NCI-H2227 (cell line): Measurements from ENCODE around the gene DEPP1.

Experiments used
- DNase-seq: peaks from one replicate; lab custom pipeline; 2025; ENCODE audit not compliant: unreplicated experiment; lab: John Stamatoyannopoulos, UW

DEPP1 gene

DNA sequence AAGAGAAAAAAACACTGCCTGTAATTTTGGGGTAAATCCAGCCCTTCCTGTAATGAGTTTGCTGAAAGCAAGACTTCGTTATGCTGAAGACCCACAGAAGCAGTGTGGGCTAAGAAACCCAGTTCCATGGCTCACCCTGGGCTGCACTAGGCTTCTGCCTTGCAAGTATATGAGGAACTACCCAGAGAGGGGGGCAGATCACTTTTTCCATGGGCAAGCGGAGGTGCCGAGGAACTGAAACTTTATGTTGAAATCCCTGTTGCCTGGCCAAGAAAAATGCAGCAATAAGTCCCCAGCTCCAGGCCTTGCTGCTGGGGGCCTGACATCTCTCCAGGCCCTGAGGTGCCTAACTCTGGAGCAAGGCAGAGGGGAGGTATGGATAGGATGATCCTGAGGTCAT lies 10.5 kb downstream of the DEPP1 start:
- no peak for DNase-seq

DNA sequence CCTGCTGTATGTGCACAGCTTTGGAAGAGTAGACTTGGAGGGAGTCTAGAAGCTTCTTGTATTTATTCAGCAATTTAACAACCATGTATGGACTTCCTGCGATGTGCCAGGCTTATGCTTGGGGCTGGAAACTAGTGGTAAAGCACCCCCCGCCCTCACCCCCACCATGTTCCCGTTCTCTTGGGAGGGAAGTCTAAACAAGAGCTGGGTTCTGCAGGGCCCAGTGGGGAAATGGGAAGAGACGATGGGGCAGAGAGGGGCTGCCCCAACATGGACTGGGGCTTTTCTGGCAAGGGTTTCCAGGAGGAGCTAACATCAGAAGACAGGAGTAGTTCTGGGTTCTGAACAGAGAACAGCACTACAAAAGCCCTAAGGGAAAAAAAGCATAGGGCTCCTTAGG lies 11.0 kb downstream of the DEPP1 start:
- DNase-seq = no peak

GRCh38 chr10:44966816-44967509 lies 11.6 kb downstream of the DEPP1 start:
- no peak for DNase-seq

GRCh38 chr10:44966129-44966815 lies 12.3 kb downstream of the DEPP1 start:
- no peak for DNase-seq

GRCh38 chr10:44965651-44966097 lies 12.9 kb downstream of the DEPP1 start:
- no peak for DNase-seq

GRCh38 chr10:44965104-44965503 lies 13.5 kb downstream of the DEPP1 start:
- DNase-seq = no peak

DNA sequence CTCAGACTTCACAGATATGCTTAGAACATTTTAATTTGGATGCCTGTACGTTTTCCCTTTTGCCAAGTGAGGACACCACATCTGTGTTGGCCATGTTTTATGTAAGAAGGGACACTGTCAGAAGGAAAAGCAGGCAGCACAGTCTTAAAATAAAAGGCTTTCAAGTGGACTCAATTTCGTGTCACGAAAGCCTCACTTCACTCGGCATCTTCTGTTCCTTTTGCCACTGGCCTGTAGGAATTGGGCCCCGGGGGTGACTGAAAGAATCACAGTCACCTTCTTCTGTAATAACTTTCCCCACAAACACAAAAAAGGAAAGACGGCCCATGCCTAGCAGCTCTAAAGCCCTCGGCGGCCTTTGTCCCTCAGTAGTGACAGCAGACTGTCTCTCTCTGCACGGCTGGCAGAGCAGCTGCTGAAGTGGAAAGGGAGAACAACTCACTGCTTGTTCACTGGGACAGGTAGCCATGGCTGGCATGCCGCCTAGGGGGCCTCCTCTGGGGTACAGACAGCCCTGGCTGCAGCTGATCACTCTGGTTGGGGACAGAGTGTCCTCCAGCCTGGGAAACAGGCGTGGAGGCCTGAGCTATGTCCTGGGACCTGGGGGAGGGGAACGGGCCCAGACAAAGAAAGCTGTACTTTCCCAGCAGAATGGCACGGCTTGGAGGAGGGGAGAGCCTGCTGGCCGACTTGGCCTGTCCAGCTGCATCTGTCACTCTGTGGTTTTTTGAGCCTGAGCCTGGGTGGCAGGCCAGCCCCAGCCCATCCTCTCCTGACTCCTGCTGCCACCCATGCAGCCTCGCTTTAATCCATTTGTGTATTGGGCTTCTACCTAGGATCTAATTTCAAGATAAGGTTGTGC lies 14.6 kb downstream of the DEPP1 start:
- DNase-seq = no peak

DNA sequence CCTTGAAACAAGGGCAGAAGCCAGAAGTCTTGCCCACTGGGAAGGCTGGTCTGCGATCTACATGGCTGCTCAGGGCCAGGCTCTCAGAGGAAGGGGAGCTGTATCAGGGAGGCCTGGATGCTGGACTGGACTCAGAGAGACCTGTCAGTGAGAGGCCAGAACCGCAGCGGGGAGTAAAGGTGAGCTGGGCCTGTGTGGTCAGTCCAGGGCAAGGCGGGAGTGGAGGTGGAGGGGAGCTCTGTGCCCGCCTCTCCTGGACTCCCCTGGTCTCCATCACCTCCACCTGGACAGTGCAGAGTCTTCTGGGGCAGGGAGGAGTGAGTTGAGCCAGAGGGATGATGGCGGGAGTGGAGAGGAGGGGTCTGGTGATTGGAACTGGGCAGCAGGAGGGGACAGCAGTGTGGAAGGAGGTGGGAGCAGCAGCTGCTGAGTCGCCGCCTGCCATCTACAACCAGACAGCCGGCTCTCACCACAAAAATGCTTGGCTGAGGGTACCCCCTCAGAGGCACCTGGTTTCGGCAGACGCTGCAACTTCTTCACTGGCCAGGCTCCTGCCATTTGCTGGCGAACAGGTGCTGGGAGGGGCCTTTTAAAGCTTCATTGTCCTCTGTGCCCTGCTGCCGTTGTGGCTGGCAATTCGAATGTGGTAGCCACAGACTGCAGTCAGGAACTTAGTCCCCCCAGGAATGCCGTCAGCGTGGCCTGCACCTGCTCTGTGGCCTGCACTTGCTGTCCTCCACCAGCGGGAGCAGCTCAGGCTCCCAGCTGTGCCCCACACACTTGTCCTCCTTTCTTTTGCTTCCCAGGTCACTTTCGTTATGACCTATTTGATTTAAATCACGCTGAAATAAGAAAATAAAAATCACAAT lies 15.5 kb downstream of the DEPP1 start:
- DNase-seq = no peak

- no peak for DNase-seq
Measured at GRCh38 chr10:44961931-44962750, 16.5 kb downstream of the DEPP1 start.

- no peak for DNase-seq
Measured at GRCh38 chr10:44961230-44961571, 17.4 kb downstream of the DEPP1 start.

GRCh38 chr10:44960482-44961229 lies 18.0 kb downstream of the DEPP1 start:
- DNase-seq = no peak

- no peak for DNase-seq
Measured at GRCh38 chr10:44960088-44960460, 18.5 kb downstream of the DEPP1 start.

- DNase-seq = peak; percentile 82
Measured at GRCh38 chr10:44959247-44960087, 19.1 kb downstream of the DEPP1 start, which contains the start of gene RASSF4. Gene RASSF4 (plus strand): TSS chr10:44959802. CDS start chr10:44970203, 10,401 bp downstream.

GRCh38 chr10:44958898-44959246 lies 19.7 kb downstream of the DEPP1 start:
- no peak for DNase-seq

DNA sequence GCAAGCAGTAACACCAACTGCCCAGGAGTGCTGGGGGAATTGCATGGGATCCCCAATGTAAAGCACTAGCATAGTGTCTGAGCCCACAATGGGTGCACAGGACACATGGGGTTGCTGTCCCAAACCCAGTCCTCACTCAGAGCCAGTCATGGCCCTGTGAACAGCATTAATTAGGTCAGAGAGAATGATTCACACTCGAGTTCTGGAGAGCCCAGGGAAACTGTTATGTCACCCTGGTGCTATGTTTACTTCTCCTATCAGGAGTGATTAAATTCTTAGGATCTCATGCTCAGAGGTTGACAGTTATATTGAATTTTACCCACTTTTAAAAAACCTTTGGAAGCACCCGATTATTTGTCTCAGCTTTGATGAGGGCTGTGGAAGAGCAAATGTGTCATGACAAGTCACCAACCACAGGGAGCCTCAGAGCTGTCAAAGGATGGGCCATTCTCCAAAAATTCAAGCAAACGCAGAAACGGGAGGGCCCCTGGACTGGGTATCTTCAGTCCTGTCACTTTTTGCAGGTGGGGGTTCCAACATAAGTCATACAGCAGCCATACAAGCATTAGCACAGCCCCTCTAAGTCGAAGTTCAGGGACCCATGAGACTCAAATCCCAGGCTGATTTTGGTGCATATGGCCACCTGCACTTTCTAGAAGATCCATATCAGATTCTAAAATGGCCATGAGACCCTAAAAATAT lies 20.3 kb downstream of the DEPP1 start:
- DNase-seq = no peak

- no peak for DNase-seq
Measured at GRCh38 chr10:44956717-44957706, 21.6 kb downstream of the DEPP1 start.

GRCh38 chr10:44956226-44956625 lies 22.4 kb downstream of the DEPP1 start:
- no peak for DNase-seq
